CD4-positive, alpha-beta T cell treated with Interleukin-4 for 4 hours (primary cell): ENCODE results near the gene TMPRSS9.
"Not testable (repeated sequence)": the region's sequence is repeated elsewhere in the genome, so short reads cannot be mapped to it uniquely, and the experiment has no call there.

Experiments used
- DNase-seq: peaks from one replicate; pipeline ENCODE4 v3.0.0-alpha.2; 2020

TMPRSS9 gene

DNA sequence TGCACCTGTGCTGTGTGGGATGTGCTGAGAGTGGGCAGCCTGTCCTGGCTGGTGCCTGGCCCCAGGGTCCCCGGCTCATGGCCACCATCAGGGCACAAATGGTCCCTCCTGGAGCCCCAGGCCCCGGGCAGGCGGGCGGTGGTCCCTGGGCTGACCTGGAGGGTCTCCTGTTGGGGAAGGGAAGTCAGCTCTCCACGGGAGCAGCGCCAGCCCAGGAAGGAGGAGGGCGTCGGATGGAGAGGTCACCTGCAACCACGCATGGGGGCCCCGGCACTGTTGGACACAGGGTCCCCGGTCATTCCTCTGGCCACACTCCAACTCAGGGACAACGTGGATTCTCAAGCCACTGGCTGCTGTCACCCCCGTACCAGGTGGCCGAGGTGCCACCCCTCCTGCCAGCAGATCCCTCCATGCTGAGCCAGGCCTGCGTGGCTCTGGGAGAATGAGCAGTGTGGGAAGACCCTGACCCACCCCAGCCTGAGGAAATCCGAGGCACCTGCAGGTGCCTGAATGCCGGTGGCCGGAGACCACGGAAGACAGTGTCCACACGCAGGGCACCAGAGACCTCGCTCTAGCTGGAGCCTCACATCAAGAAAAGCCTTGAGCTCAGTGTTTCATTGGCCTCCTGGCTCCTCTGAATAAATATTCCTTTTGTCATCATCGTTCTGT, 83.2 kb downstream of the TMPRSS9 start:
- no peak for DNase-seq

DNA sequence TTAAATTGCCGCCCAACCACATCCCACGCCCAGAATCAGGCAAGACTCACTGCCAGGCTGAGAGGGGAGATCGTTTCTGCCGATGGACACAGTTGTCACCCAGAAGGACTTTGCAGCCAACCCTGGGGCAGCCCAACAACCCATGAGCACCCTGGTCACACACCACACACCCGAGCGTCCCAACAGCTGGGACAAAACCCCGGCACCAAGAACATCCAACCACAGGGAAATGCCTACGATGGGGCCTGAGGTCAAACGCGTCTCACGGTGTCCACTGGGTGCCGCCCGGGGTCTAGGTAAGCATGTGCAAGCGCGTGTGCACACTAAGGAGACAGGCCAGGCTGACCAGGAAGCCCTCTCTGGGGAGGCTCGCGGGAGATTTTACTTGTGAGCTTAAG, 83.7 kb downstream of the TMPRSS9 start:
- no peak for DNase-seq

DNA sequence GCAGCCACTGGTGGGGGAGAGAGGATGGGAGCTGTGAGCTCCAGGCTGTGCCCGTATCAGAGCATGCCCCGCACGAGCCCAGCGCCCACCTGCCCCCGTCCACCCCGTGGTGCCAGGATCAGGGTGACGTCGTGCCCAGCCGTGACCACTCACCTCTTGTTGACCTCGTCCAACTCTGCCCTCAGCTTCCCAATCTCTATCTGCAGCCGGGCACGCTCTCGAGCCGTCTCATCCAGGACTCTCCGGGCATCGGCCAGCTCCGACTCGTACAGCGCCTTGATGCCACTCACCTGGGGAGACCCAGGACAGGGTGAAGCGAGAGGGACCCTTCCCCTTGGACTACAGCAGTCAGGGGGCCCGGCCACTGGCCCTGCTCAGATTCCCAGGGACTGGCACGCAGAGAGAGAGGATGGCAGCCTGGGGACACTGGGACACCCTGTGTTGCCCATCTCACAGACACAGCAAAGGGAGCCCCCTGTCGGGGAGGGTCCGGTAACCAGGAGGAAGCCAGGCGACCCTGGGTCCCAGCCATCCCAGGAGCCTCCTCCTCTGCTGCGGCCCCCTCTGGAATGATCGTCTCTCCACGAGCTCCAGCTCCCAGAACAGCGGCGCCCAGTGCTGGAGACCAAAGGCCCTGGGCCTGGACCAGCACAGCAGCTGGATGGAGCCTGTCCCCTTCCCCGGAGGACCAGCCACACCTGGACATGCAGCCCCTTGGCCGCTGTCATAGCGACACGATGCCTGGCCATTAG, 84.4 kb downstream of the TMPRSS9 start:
- DNase-seq, result no peak

DNA sequence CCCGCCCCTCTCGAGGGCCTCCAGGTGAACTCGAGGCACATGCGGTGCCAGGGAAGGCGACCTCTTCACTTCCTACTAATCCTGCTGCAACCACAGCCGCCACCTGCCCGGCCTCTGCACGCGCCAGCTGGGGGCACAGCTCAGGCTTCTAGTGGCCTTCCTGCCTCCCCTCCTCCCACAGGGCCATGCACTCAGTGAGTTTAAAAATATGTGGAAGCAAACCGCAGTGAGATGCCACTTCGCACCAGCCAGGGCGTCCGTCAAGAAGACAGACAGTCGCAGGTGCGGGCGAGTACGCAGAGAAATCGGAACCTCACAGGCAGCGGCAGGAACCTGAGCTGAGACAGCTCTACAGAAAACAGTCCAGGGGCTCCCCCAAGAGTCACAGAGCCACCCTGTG, 86.3 kb downstream of the TMPRSS9 start:
- no peak for DNase-seq

DNA sequence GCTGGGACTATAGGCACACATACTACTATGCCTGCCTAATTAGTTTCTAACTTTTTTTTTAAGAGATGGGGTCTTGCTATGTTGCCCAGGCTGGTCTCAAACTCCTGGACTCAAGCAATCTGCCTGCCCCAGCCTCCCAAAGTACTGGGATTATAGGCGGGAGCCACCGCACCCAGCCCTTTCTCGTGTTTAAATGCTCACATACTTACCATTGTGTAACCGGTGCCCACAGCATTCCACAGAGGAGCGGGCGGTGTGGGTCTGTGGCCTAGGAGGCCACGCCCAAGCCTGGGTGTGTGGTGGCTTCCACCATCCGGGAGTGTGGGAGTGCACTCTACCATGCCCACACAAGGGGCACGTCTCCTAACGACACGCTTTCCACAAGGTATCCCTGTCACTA, 89.0 kb downstream of the TMPRSS9 start:
- DNase-seq, result no peak

DNA sequence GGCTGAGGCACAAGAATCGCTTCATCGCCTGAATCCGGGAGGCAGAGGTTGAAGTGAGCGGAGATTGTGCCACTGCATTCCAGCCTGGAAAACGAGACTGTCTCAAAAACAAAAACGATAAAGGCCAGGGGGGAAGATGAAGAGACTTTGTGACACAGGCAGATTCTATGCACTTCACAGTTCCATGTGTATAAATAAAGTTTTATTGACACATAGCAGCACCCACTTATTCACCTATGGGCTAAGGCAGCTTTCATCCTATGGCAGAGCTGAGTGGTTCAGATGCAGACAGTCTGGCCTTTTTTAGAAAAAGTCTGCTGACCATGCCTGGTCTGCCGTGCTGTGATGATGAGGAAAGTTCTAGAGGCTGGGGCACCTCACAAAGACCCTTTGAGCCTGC, 91.1 kb downstream of the TMPRSS9 start:
- no peak for DNase-seq

DNA sequence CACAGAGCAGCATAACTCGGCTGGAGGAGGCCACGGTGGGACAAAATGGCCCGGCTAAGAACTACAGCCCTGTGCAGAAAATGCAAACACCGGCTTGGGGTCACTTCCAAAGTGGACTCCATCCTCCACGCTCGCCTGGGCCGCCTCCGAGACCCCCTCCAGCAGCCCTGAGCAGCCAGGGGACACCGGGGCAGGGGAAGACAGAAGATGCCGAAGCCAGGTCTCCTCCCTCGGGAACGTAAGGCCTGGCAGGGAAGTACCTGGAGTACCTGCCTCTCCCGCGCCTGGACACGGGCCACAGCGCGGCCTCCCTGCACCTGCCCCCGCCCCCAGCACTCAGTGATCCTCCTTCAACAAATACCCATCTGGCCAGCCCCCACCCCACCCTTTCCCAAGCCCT, 91.7 kb downstream of the TMPRSS9 start:
- DNase-seq, result no peak

DNA sequence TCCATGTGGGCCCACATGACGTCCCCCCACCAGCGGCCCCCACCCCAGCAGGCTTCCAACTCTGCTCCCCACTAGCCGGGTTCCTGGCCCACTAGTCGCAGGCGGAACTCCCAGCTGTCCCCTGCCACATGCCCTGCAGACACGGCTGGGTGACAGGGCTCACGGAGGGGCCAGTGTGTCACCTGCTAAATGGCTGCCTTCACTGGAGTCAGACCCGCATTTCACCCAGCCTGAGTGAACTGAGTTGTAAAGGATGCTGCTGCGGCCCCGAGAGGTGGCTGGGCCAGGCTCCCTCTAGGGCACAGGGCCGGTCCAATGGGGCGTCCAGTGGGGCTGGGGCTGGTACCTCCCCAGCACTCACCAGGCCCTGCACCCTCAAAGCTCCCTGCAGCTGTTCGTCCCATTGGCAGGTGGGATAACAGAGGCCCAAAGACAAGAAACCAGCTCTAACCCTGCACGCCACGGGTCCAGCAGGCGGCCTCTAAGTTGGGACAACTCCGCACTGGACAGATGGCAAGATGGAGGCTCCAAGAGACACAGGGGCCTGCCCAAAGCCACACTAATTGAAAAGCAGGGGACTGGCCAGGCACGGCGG, 93.5 kb downstream of the TMPRSS9 start:
- DNase-seq, result no peak

DNA sequence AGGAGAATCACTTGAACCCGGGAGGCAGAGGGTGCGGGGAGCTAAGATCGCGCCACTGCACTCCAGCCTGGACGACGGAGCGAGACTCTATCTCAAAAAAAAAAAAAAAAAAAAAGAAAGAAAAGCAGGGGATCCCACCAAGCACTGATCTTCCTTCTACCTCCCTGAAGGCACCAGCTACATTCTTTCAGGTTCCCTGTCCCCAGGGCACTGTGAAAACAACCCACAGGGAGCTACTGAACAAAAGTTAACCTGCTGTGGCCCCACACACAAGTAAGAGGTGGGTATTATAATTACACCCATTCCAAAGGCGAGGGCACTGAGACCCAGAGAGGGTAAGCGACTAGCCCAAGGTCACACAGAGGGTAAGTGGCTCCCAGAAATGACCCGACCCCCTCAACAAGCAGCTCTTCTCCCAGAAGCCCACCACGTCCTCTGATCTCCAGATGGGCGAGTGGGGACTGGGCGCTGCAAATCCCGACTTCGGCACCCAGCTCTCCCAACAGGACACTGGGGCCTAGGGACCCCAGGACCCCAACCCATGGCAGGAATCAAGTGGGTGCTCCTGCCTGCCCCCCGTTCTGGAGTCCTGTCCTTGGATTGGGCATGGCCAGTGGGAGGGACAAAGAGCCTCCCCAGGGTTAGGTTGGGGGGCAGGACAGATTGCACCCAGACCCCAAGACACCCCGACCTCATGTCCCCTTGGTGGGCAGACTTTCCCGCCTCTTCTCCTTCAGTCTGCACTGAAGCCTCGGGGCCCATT, 94.3 kb downstream of the TMPRSS9 start:
- DNase-seq, result no peak

DNA sequence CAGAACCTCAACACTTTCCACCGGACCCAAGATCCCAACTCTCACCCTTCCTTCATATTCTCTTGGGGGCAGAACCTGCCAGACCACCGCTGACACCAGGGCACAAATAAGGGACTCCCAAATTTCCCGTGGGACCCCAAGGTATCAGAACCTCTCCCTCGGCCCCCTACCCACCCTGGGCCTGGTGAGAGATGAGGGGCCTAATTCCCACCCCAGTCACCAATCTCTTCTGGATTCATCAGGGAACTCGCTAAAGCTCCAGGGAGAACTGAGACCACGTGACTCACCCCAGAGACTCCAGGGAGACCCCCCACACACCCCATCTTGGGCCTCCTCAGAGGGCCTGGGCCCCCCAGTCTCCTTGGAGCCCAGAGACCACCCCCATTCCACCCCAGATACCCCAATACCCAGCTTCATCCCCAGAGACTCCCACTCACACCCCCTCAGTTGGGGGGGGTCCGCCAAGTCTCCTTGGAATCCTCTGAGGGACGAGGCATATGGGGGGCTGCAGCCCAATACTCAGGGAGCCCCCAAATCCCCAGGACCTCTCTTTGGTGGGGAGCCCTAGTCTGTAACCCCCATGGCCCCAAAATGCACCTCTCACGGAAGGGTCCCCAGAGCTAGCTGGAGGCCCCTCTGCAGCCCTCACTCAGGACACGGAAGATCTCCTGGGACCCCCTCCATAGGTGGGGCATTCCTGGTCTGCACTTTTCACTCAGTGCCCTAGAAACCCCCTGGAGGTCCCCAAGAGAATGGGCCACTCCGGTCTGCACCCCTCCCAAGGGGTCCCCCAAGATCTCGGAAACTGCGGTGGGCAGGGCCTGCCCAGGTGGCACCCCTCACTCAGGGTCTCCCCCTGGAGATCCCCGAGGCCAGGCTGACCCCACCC, 95.1 kb downstream of the TMPRSS9 start:
- DNase-seq, result no peak

DNA sequence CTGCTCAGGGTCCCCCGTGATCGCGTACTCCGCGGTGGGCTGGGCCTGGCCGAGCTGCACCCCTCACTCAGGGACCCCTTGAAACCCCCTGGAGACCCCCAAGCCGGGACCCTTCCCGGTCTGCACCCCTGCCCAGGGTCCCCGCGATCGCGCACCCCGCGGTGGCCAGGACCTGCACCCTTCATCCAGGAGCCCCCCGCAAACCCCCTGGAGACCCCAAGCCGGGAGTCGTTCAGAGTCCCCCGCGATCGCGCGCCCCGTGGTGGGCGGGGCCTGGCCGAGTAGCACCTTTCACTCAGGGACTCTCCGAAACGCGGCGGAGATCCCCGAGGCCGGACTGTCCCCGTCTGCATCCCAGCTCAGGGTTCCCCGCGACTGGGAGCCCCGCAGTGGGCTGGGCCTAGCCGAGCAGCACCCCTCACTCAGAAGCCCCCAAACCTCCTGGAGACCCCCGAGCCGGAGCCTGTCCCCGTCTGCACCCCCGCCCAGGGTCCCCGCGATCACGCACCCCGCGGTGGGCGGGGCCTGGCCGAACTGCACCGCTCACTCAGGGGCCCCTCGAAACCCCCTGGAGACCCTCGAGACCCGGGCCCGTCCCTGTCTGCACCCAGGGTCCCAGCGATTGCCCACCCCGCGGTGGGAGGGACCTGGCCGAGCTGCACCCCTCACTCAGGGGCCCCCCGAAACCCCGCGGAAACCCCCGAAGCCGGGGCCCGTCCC, 95.9 kb downstream of the TMPRSS9 start:
- peak; percentile 46 for DNase-seq

DNA sequence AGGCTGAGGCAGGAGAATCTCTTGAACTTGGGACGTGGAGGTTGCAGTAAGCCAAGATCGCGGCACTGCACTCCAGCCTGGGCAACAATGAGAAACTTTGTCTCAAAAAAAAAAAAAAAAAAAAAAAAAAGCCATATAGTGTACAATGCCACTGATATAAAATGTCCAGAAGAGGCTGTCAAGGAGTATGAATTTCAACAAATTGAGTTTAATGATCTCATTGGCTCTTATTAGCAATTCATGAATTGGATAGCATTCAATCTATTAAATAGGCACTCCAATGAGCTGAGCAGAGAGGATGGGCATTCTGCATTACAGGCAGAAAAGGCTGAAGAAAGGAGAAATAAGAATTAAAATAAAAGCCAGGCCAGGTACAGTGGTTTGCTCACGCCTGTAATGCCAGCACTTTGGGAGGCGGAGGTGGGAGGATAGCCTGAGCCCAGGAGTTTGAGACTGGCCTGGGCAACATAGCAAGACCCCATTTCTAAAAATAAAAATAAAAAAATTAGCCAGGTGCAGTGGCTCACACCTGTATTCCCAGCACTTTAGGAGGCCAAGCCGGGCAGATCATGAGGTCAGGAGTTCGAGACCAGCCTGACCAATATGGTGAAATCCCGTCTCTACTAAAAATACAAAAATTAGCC, 97.5 kb downstream of the TMPRSS9 start:
- DNase-seq, result no peak

DNA sequence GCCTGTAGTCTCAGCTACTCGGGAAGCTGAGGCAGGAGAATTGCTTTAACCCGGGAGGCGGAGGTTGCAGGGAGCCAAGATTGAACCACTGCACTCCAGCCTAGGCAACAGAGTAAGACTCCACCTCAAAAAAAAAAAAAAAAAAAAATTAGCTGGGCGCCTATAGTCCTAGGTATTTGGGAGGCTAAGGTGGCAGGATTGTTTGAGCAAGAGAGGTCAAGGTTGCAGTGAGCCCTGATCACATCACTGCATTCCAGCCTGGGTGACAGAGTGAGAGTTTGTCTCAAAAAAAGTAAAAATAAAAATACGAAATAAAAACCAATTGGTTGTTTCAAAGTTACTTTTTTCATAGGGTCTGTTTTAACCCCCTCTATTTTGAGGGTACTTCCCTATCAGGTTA, 98.0 kb downstream of the TMPRSS9 start:
- no peak for DNase-seq

DNA sequence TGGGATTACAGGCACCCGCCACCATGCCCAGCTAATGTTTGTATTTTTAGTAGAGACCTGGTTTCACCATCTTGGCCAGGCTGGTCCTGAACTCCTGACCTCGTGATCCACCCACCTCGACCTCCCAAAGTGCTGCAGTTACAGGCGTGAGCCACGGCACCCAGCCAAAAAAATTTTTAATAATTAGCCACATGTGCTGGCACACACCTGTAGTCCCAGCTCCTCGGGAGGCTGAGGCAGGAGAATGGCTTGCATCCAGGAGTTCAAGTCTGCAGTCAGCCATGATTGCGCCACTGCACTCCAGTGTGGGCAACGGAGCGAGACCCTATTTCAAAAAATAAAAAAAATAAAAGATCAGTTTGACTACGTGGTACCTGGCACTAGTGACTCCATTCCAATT, 98.7 kb downstream of the TMPRSS9 start:
- not testable (repeated sequence) for DNase-seq

DNA sequence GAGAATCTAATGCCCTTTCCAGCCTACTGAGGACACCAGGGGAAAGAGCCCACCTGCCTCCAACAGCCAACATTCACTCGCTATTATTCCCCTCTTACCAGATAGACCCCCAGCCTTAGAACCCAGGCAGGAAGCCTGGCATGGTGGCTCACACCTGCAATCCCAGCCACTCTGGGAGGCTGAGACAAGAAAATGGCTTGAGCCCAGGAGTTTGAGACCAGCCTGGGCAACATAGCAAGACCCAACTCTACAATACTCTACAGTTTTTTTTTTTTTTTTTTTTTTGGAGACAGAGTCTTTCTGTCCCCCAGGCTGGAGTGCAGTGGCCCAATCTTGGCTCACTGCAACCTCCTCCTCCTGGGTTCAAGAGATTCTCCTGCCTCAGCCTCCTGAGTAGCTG, 100.2 kb downstream of the TMPRSS9 start:
- DNase-seq, result no peak

DNA sequence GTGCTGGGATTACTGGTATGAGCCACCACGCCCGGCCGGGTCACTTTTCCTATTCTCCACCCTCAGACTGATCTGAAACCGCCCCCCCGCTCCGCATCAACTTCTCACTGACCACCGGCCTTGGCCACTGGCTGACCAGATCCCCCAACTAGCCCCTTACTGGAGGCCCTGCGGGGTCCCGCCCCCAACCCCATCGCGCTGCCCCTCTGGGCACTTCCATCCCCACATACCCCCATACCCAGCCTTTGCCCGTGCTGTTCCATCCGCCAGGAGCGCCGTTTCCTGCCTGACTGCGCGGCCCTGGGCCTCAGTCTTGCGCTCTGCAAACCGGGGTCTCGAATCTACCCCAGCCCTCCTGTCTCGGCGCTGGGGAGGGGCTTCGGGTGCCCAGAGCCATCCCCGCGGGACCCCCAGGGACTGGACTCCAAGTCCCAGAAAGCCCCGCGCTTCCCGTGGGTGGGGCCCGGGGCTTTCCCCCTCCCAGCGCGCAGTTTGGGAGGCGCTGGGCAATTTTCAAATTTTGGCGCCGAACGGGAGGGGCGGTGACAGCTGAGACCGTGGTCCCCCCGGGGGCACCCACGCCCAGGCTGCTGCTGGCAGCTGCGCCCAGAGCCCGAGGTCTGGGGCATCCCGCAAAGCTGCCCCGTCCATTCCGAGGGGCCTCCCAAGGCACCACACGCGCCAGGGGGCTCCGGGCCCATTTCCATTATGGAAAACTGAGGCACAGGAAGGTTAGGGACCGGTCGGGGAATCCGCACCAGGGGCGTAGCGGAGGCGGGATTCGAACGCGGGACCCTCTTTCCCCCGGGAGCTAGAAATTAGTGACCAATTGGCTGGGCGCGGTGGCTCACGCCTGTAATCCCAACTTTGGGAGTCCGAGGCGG, 101.9 kb downstream of the TMPRSS9 start:
- peak; percentile 35 for DNase-seq

DNA sequence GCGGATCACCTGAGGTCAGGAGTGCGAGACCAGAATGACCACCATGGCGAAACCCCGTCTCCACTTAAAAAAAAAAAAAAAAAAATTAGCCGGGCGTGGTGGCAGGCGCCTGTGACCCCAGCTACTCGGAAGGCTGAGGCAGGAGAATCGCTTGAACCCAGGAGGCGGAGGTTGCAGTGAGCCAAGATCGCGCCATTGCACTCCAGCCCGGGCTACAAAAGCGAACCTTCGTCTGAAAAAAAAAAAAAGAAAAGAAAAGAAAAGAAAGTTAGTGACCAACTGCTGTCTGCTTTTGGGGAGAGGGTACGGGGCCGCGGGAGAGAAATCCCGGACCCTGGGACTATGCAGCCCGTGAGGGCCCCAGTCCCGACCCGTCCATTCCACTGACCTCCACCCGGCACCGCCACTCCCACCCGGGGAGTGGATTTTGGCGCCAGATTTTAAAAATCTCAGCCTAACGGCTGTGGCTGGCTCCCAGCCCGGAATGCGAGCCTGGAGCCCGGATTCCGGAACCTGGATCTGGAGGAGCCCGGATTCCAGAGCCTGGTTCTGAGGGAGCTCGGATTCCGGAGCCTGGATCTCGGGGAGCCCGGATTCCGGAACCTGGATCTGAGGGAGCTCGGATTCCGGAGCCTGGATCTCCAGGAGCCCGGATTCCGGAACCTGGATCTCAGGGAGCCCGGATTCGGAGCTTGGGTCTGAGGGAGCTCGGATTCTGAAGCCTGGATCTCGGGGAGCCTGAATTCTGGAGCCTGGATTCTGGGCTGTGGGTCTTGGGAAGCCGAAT, 102.8 kb downstream of the TMPRSS9 start:
- no peak for DNase-seq

DNA sequence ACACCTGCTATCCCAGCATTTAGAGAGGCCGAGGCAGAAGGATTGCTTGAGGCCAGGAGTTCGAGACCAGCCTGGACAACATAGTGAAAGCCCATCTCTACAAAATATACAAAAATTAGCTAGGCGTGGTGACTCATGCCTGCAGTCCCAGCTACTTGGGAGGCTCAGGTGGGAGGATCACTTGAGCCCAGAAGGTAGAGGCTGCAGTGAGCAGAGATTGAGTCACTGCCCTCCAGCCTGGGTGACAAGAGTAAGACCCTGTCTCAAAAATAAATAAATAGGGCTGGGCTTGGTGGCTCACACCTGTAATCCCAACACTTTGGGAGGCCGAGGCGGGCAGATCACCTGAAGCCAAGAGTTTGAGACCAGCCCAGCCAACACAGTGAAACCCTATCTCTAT, 103.6 kb downstream of the TMPRSS9 start:
- DNase-seq, result not testable (repeated sequence)

DNA sequence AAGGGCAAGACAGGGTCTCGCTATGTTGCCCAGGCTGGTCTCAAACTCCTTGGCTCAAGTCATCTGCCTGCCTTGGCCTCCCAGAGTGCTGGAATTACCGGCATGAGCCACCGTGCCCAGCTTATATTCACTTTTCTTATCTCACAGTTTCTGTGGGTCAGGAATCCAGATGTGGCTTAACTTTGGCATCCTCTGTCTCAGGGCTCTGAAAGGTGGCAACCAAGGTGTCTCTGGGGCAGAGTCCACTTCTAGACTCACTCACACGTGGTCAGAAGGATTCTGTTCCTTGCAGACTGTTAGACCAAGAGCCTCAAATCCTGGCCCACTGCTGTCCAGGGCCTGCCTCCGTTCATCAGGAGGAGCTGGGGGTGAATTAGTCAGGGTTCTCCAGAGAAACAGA, 104.3 kb downstream of the TMPRSS9 start:
- DNase-seq, result no peak
